ENCODE results near the gene BHLHE23.
A peak's percentile ranks its signal among the peaks of the same experiment; 100 is the strongest.

The BHLHE23 gene

GRCh38 chr20:62986257-62986800 is 20.4 kb downstream of the BHLHE23 start:
- DNase-seq, result no peak

- DNase-seq, result no peak
Observed at GRCh38 chr20:62985444-62985778, 21.4 kb downstream of the BHLHE23 start.

- no peak for DNase-seq
Observed at GRCh38 chr20:62984666-62985443, 21.9 kb downstream of the BHLHE23 start.

GRCh38 chr20:62983210-62983609 is 23.6 kb downstream of the BHLHE23 start:
- DNase-seq, result no peak

- DNase-seq, result no peak
Observed at GRCh38 chr20:62982124-62983075, 24.4 kb downstream of the BHLHE23 start.

- DNase-seq, result no peak
Observed at GRCh38 chr20:62980970-62981369, 25.8 kb downstream of the BHLHE23 start.

GRCh38 chr20:62980380-62980960 is 26.3 kb downstream of the BHLHE23 start:
- no peak for DNase-seq

GRCh38 chr20:62979876-62980373 is 26.8 kb downstream of the BHLHE23 start:
- no peak for DNase-seq

GRCh38 chr20:62979310-62979709 is 27.5 kb downstream of the BHLHE23 start:
- no peak for DNase-seq

- DNase-seq, result no peak
Observed at GRCh38 chr20:62978561-62978943, 28.2 kb downstream of the BHLHE23 start.

GRCh38 chr20:62977613-62978560 is 28.9 kb downstream of the BHLHE23 start:
- no peak for DNase-seq

GRCh38 chr20:62976886-62977285 is 29.9 kb downstream of the BHLHE23 start:
- no peak for DNase-seq

GRCh38 chr20:62975812-62976508 is 30.8 kb downstream of the BHLHE23 start:
- DNase-seq, result no peak

- no peak for DNase-seq
Observed at GRCh38 chr20:62975251-62975760, 31.5 kb downstream of the BHLHE23 start.

- no peak for DNase-seq
Observed at GRCh38 chr20:62972845-62973745, 33.7 kb downstream of the BHLHE23 start.

GRCh38 chr20:62971950-62972844 is 34.6 kb downstream of the BHLHE23 start:
- peak; percentile 59 for DNase-seq

GRCh38 chr20:62971211-62971949 is 35.4 kb downstream of the BHLHE23 start:
- DNase-seq, result no peak

Measured in amniotic stem cell (primary cell).